B cell (primary cell): ENCODE data around the gene REM1. TPM values are rescaled to one million over a fixed set of nuclear protein-coding genes. Genes with fewer than 3 reads are reported as not detected.

ENCODE experiments used
- ATAC-seq: fragments of 200-7000 bp; cut with Tn5 transposase; one replicate; pipeline ENCODE4 v1.10.0; 2021; ENCODE audit warnings: low read depth, mild to moderate bottlenecking, moderate number of reproducible peaks, moderate library complexity
- CTCF ChIA-PET: fragments of 350-600 bp; sonication (Branson Sonifier 250); formaldehyde crosslinking; loops from one replicate; lab custom pipeline; 2021; ENCODE audit warnings: antibody characterized with exemption, inconsistent platforms; lab: Charles Lee
- POLR2A ChIA-PET: fragments of 350-600 bp; sonication (Branson Sonifier 250); formaldehyde crosslinking; loops from one replicate; lab custom pipeline; 2021; ENCODE audit warnings: antibody characterized with exemption; lab: Charles Lee
- DNase-seq: peaks from one replicate; pipeline ENCODE4 v3.0.0; 2013
- H2AFZ ChIP-seq: 2 replicates; pipeline ENCODE4 v1.6.1; 2012; ENCODE audit warnings: mild to moderate bottlenecking, low read depth, low read length; ENCODE audit not compliant: insufficient read depth, poor library complexity, severe bottlenecking
- H3K27ac ChIP-seq, 2 donors: 1 replicate in 1 of 2; 2 replicates in 1 of 2; pipeline ENCODE4 v1.5.1; 2012 to 2013; ENCODE audit warnings: low read length in 2 of 2, mild to moderate bottlenecking in 2 of 2, moderate library complexity in 1 of 2
- H3K27me3 ChIP-seq, 4 experiments: fragments of 200-600 bp in 1 of 4; sonication (generic) in 1 of 4; replicated peaks in 1 of 4; 1 replicate in 2 of 4; 2 replicates in 2 of 4; pipeline versions ENCODE4 v1.6.1 to v1.7.0; 2013 to 2016; ENCODE audit warnings: low read length in 3 of 4, mild to moderate bottlenecking in 2 of 4, mixed read lengths in 1 of 4, moderate library complexity in 1 of 4; ENCODE audit not compliant: insufficient read depth in 4 of 4, control insufficient read depth in 3 of 4; ENCODE audit errors: control extremely low read depth in 1 of 4
- H3K36me3 ChIP-seq, 2 experiments: replicated peaks in 1 of 2; 1 replicate in 1 of 2; 2 replicates in 1 of 2; pipeline versions ENCODE4 v1.6.1 to v1.7.1; 2013; ENCODE audit warnings: low read length in 1 of 2; ENCODE audit not compliant: insufficient read depth in 2 of 2, control insufficient read depth in 1 of 2; ENCODE audit errors: control extremely low read depth in 1 of 2, extremely low read depth in 1 of 2
- H3K4me1 ChIP-seq, 2 donors: fragments of 200-600 bp in 1 of 2; sonication (generic) in 1 of 2; 1 replicate in 1 of 2; 2 replicates in 1 of 2; pipeline versions ENCODE4 v1.5.1 to v1.6.1; 2013 to 2017; ENCODE audit warnings: low read length in 2 of 2; ENCODE audit not compliant: control insufficient read depth in 2 of 2, insufficient read depth in 2 of 2
- H3K4me2 ChIP-seq: replicated peaks from 2 replicates; pipeline ENCODE3; 2012; ENCODE audit warnings: mild to moderate bottlenecking, low read depth, low read length; ENCODE audit not compliant: poor library complexity, severe bottlenecking
- H3K4me3 ChIP-seq, 5 experiments: fragments of 200-600 bp in 1 of 5; sonication (generic) in 1 of 5; 1 replicate in 3 of 5; 2 replicates in 2 of 5; pipeline versions ENCODE4 v1.5.1 to v1.7.0; 2011 to 2016; ENCODE audit warnings: low read length in 4 of 5, mild to moderate bottlenecking in 4 of 5, low read depth in 2 of 5, control low read depth in 1 of 5, moderate library complexity in 1 of 5; ENCODE audit not compliant: insufficient read depth in 1 of 5; ENCODE audit errors: control extremely low read depth in 1 of 5, extremely low read depth in 1 of 5
- H3K79me2 ChIP-seq: fragments of 200-600 bp; sonication (generic); one replicate; pipeline ENCODE4 v1.6.0; 2016; ENCODE audit warnings: low read length; ENCODE audit not compliant: control insufficient read depth, insufficient read depth
- H3K9ac ChIP-seq: fragments of 200-600 bp; sonication (generic); 2 replicates; pipeline ENCODE4 v1.6.1; 2017; ENCODE audit warnings: mild to moderate bottlenecking, low read length, moderate library complexity
- H3K9me3 ChIP-seq, 3 donors: one replicate each; pipeline versions ENCODE4 v1.6.1 to v1.7.1; 2013; ENCODE audit warnings: low read length in 2 of 3; ENCODE audit not compliant: control insufficient read depth in 2 of 3, insufficient read depth in 1 of 3; ENCODE audit errors: control extremely low read depth in 1 of 3
- H4K20me1 ChIP-seq: 2 replicates; pipeline ENCODE4 v1.6.0; 2012; ENCODE audit warnings: mild to moderate bottlenecking, low read length; ENCODE audit not compliant: insufficient read depth, control insufficient read depth, poor library complexity, severe bottlenecking
- H3K27ac Mint-ChIP-seq: one replicate; pipeline ENCODE4 v1.8.0; 2021; ENCODE audit warnings: mixed read lengths
- H3K27me3 Mint-ChIP-seq: one replicate; pipeline ENCODE4 v1.8.0; 2021; ENCODE audit warnings: mixed read lengths
- H3K4me1 Mint-ChIP-seq: one replicate; pipeline ENCODE4 v1.8.0; 2021; ENCODE audit warnings: mixed read lengths
- H3K4me3 Mint-ChIP-seq: one replicate; pipeline ENCODE4 v1.8.0; 2021; ENCODE audit warnings: mixed read lengths
- H3K9me3 Mint-ChIP-seq: one replicate; pipeline ENCODE4 v1.8.0; 2022; ENCODE audit warnings: mixed read lengths; ENCODE audit not compliant: insufficient read depth
- CTCF ChIP-seq: fragments of 200-600 bp; IDR thresholded peaks from one replicate; pipeline ENCODE4 v1.8.0; 2022; ENCODE audit warnings: antibody characterized with exemption, mild to moderate bottlenecking
- EZH2 ChIP-seq: IDR thresholded peaks from 2 replicates; pipeline ENCODE4 v1.6.1; 2012; ENCODE audit warnings: borderline replicate concordance, low read depth, mild to moderate bottlenecking, moderate library complexity, low read length; ENCODE audit not compliant: insufficient read depth, poor library complexity, severe bottlenecking
- WGBS: methylation state at CpG from one replicate; pipeline ENCODE4 v1.1.5; 2013; ENCODE audit warnings: missing lambda C conversion rate; ENCODE audit not compliant: insufficient coverage; 5-methylcytosine and 5-hydroxymethylcytosine counted together
- intact Hi-C: fragments of 100-400 bp; cut with micrococcal nuclease; formaldehyde crosslinking; loops from one replicate; pipeline ENCODE4 v1.10.0; 2022
- polyA plus RNA-seq: library from polyadenylated mRNA; depleted of rRNA; stranded (reverse); fragments of >200 nt; gene quantifications from 2 replicates; pipeline ENCODE4 v1.2.3, GENCODE V29; 2012
- total RNA-seq, 2 donors: library from RNA; stranded (reverse); fragments of 120-200 nt in 1 of 2; gene quantifications; 1 replicate in 1 of 2; 2 replicates in 1 of 2; pipeline versions ENCODE4 v1.2.3 to v1.2.4, GENCODE V29; 2013 to 2022

Gene REM1
- total and polyA plus RNA-seq, 2 donors (not counting 1 experiment from before 2014, with no cell fraction given): not detected

DNA sequence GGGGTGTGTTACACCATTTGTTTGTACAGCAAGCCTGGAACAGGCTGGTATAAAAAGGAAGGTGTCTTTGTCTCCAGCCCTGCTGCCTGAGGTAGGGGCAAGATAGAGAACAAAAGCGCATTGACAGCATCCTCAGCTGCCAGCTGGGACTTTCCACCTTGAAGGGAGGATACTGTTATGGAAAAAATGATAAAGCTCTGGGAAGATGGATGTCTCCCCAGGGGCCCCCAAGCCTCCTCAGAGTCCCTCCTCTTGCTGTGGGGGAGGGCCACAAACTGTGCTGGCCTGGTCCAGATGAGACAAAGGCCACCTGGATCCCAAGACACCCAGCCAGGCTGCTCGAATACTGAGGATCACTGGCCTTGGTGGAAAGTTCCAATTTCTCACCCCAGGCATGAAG lies 13.0 kb downstream of the REM1 start:
- peaks cover 0 to 6% (median 0%) of the 10 kb centered on the region in 3 donors for H3K9me3 ChIP-seq
- Mint-ChIP-seq H3K9me3 (no peaks in the 10 kb centered on the region), H3K27me3 (peaks cover 33% of the 10 kb centered on the region), H3K4me1 (peaks cover 1% of the 10 kb centered on the region), H3K4me3 (no peak overlapping the region), H3K27ac (no peak overlapping the region)
- no peaks in the 10 kb centered on the region for H4K20me1 ChIP-seq
- WGBS: 100% methylated on average over 2 of the region's 2 CpGs
- H3K4me3 ChIP-seq: no peak overlapping the region
- no peak for TF ChIP-seq CTCF
- TF ChIP-seq EZH2: no peak
- H3K79me2 ChIP-seq: no peaks in the 10 kb centered on the region
- DNase-seq (no peak), ATAC-seq (no peak)
- no peaks in the 10 kb centered on the region for H3K4me1 ChIP-seq
- no peaks in the 10 kb centered on the region for H3K36me3 ChIP-seq
- ChIA-PET CTCF (interaction anchor here (0.5 to 4.2 kb wide), 3 partner anchors 15 to 28 kb away, joined by 3 to 23 read pairs (median 4); no protein-coding TSS in a partner anchor), POLR2A (no interaction called here)
- no peak overlapping the region for H2AFZ ChIP-seq
- H3K27ac ChIP-seq: no peak overlapping the region
- no peak overlapping the region for H3K9ac ChIP-seq
- no peak overlapping the region for H3K4me2 ChIP-seq
- intact Hi-C loops: no loop called here
- H3K27me3 ChIP-seq: peaks cover 0 to 21% (median 3%) of the 10 kb centered on the region in 4 experiments

DNA sequence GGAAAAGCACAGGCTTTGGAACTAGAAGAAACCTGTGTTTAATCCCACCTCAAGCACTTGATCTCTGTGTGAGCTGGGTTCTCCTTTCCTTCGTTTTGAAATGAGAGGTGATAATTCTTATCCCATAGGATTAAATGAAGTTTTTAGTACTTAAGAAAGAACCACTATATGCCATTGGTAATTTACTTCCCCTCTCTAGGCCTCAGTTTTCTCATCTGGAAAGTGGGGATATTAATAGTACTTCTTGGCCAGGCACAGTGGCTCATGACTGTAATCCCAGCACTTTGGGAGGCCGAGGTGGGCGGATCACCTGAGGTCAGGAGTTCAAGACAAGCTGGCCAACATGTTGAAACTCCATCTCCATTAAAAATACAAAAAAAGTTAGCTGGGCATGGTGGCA lies 14.1 kb downstream of the REM1 start:
- H4K20me1 ChIP-seq: no peaks in the 10 kb centered on the region
- H3K27me3 ChIP-seq: peaks cover 0 to 18% (median 3%) of the 10 kb centered on the region in 4 experiments
- no peak overlapping the region for H3K4me3 ChIP-seq
- H3K27ac ChIP-seq: no peak overlapping the region
- CTCF ChIA-PET: interaction anchor here (1.1 kb wide), 1 partner anchor 14 kb away, joined by 6 read pairs; no protein-coding TSS in a partner anchor
- no peak overlapping the region for H3K4me2 ChIP-seq
- Mint-ChIP-seq H3K27ac (no peak overlapping the region), H3K4me3 (no peak overlapping the region), H3K27me3 (peaks cover 27% of the 10 kb centered on the region), H3K4me1 (peaks cover 1% of the 10 kb centered on the region), H3K9me3 (no peaks in the 10 kb centered on the region)
- H2AFZ ChIP-seq: no peak overlapping the region
- POLR2A ChIA-PET: no interaction called here
- ATAC-seq (no peak), DNase-seq (no peak)
- intact Hi-C loops: no loop called here
- H3K9me3 ChIP-seq: peaks cover 0 to 3% (median 0%) of the 10 kb centered on the region in 3 donors
- TF ChIP-seq CTCF: no peak
- no peak for TF ChIP-seq EZH2
- no peak overlapping the region for H3K9ac ChIP-seq
- no peaks in the 10 kb centered on the region for H3K4me1 ChIP-seq
- WGBS: 90% methylated on average over 2 of the region's 3 CpGs
- no peaks in the 10 kb centered on the region for H3K36me3 ChIP-seq
- H3K79me2 ChIP-seq: no peaks in the 10 kb centered on the region
